ENCODE measurements around the gene PRRX2. TPM values are rescaled to one million over a fixed set of nuclear protein-coding genes. Genes with fewer than 3 reads are reported as not detected.

PRRX2 gene
- total and polyA plus RNA-seq, 2 experiments from 2014 or later = 5.8 to 8.3 TPM

DNA sequence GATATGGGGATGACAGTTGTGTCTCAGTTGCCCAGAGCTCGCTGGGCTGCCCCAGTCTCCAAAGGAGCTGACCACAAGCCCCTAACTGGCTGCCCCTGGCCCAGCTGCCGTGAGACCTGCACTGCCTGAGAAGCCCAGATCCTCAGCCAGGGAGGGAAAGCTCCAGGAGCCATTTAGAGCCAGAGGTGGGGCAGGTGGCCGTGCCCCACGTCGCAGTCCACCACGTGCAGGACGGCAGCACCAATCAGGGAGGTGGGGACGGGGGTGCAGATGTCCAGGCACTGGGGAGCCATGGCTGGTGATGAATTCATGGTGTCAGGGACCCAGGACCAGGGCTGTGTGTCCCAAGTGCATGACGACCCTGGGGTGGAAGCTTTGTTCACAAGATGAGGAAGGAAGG lies 13.4 kb downstream of the PRRX2 start:
- no peak overlapping the region for H2AFZ ChIP-seq
- no peaks in the 10 kb centered on the region; the same call in 1 of the 2 replicates for H3K4me1 ChIP-seq (ENCODE audit: insufficient read depth)
- no peak overlapping the region for H3K4me3 Mint-ChIP-seq
- no peaks in the 10 kb centered on the region for H3K79me2 ChIP-seq (replicated peaks; ENCODE audit: insufficient read depth)
- H3K27ac ChIP-seq (ENCODE audit: low read depth) = no peak overlapping the region
- H3K9me3 Mint-ChIP-seq = no peaks in the 10 kb centered on the region
- no peak overlapping the region for H3K27ac Mint-ChIP-seq
- H3K9me2 ChIP-seq (ENCODE audit: insufficient read depth) = no peaks in the 10 kb centered on the region
- no peaks in the 10 kb centered on the region for H3F3A ChIP-seq (replicated peaks; ENCODE audit: low read depth)
- no peaks in the 10 kb centered on the region for H3K27me3 ChIP-seq (ENCODE audit: insufficient read depth)
- H3K36me3 ChIP-seq (ENCODE audit: insufficient read depth) = no peaks in the 10 kb centered on the region
- no peak overlapping the region for H3K4me3 ChIP-seq
- H3K4me1 Mint-ChIP-seq = peaks cover 8% of the 10 kb centered on the region
- no peak for DNase-seq (ENCODE audit: low spot score)
- TF ChIP-seq, protein P1, sequence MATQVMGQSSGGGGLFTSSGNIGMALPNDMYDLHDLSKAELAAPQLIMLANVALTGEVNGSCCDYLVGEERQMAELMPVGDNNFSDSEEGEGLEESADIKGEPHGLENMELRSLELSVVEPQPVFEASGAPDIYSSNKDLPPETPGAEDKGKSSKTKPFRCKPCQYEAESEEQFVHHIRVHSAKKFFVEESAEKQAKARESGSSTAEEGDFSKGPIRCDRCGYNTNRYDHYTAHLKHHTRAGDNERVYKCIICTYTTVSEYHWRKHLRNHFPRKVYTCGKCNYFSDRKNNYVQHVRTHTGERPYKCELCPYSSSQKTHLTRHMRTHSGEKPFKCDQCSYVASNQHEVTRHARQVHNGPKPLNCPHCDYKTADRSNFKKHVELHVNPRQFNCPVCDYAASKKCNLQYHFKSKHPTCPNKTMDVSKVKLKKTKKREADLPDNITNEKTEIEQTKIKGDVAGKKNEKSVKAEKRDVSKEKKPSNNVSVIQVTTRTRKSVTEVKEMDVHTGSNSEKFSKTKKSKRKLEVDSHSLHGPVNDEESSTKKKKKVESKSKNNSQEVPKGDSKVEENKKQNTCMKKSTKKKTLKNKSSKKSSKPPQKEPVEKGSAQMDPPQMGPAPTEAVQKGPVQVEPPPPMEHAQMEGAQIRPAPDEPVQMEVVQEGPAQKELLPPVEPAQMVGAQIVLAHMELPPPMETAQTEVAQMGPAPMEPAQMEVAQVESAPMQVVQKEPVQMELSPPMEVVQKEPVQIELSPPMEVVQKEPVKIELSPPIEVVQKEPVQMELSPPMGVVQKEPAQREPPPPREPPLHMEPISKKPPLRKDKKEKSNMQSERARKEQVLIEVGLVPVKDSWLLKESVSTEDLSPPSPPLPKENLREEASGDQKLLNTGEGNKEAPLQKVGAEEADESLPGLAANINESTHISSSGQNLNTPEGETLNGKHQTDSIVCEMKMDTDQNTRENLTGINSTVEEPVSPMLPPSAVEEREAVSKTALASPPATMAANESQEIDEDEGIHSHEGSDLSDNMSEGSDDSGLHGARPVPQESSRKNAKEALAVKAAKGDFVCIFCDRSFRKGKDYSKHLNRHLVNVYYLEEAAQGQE (IDR thresholded peaks at IDR 0.05; ENCODE audit: unreplicated experiment) = no peak
- TF ChIP-seq, protein P2, sequence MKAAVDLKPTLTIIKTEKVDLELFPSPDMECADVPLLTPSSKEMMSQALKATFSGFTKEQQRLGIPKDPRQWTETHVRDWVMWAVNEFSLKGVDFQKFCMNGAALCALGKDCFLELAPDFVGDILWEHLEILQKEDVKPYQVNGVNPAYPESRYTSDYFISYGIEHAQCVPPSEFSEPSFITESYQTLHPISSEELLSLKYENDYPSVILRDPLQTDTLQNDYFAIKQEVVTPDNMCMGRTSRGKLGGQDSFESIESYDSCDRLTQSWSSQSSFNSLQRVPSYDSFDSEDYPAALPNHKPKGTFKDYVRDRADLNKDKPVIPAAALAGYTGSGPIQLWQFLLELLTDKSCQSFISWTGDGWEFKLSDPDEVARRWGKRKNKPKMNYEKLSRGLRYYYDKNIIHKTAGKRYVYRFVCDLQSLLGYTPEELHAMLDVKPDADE (IDR thresholded peaks at IDR 0.05) = no peak
- no peak for TF ChIP-seq JUNB (IDR thresholded peaks at IDR 0.05; ENCODE audit: unreplicated experiment)
- peaks cover 7% of the 10 kb centered on the region for H3K27me3 Mint-ChIP-seq (ENCODE audit: insufficient read depth, low read depth, poor library complexity)
- H3K36me3 Mint-ChIP-seq (ENCODE audit: low read depth) = no peaks in the 10 kb centered on the region
- no peak overlapping the region for H3K4me2 ChIP-seq
- no peaks in the 10 kb centered on the region for H4K20me1 ChIP-seq (replicated peaks; ENCODE audit: insufficient read depth)
- ATAC-seq = no peak

DNA sequence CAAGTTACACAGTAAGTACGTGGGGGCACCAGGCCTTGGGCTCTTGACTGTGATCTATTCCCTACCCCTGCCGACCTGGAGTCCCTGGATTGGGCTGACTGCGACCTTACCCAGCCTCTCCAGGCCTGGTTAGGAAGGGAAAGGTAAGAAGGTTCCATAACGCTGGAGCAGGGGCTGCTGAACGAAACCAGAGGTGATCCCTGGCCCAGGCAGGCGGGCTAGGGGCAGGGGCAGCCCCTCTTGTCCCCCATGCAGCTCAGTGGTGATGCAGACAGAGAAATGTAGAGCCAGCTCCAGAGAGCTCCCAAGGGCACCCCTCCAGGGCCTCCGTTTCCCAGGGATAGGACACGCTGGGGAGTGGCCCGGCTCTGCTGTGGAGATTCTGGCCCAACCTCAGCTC lies 14.1 kb downstream of the PRRX2 start:
- no peak for ATAC-seq
- H3K27me3 Mint-ChIP-seq (ENCODE audit: insufficient read depth, low read depth, poor library complexity) = peaks cover 7% of the 10 kb centered on the region
- H3K9me2 ChIP-seq (ENCODE audit: insufficient read depth) = no peaks in the 10 kb centered on the region
- DNase-seq (ENCODE audit: low spot score) = no peak
- H3K9me3 Mint-ChIP-seq = no peaks in the 10 kb centered on the region; the same call in 2 of the 3 replicates
- peaks cover 8% of the 10 kb centered on the region for H3K4me1 Mint-ChIP-seq
- H2AFZ ChIP-seq = no peak overlapping the region
- no peak overlapping the region for H3K4me3 Mint-ChIP-seq
- H3K27ac Mint-ChIP-seq = no peak overlapping the region
- no peak overlapping the region for H3K27ac ChIP-seq (ENCODE audit: low read depth)
- H3K27me3 ChIP-seq (ENCODE audit: insufficient read depth) = no peaks in the 10 kb centered on the region
- H3K4me2 ChIP-seq = no peak overlapping the region
- no peaks in the 10 kb centered on the region for H3K36me3 ChIP-seq (ENCODE audit: insufficient read depth)
- H4K20me1 ChIP-seq (replicated peaks; ENCODE audit: insufficient read depth) = no peaks in the 10 kb centered on the region
- H3K36me3 Mint-ChIP-seq (ENCODE audit: low read depth) = no peaks in the 10 kb centered on the region
- no peak overlapping the region for H3K4me3 ChIP-seq
- H3F3A ChIP-seq (replicated peaks; ENCODE audit: low read depth) = no peaks in the 10 kb centered on the region
- H3K4me1 ChIP-seq (ENCODE audit: insufficient read depth) = no peaks in the 10 kb centered on the region; the same call in 1 of the 2 replicates
- H3K79me2 ChIP-seq (replicated peaks; ENCODE audit: insufficient read depth) = no peaks in the 10 kb centered on the region
- TF ChIP-seq EZH2 (IDR thresholded peaks at IDR 0.05; ENCODE audit: low read depth, unreplicated experiment) (no peak), STAT1 (IDR thresholded peaks at IDR 0.05; ENCODE audit: unreplicated experiment) (no peak), EZH2phosphoT487 (IDR thresholded peaks at IDR 0.05; ENCODE audit: unreplicated experiment) (no peak), CREB1 (CRISPR knock-in tag; IDR thresholded peaks at IDR 0.05; ENCODE audit: low read depth) (no peak)
- TF ChIP-seq, protein P3, sequence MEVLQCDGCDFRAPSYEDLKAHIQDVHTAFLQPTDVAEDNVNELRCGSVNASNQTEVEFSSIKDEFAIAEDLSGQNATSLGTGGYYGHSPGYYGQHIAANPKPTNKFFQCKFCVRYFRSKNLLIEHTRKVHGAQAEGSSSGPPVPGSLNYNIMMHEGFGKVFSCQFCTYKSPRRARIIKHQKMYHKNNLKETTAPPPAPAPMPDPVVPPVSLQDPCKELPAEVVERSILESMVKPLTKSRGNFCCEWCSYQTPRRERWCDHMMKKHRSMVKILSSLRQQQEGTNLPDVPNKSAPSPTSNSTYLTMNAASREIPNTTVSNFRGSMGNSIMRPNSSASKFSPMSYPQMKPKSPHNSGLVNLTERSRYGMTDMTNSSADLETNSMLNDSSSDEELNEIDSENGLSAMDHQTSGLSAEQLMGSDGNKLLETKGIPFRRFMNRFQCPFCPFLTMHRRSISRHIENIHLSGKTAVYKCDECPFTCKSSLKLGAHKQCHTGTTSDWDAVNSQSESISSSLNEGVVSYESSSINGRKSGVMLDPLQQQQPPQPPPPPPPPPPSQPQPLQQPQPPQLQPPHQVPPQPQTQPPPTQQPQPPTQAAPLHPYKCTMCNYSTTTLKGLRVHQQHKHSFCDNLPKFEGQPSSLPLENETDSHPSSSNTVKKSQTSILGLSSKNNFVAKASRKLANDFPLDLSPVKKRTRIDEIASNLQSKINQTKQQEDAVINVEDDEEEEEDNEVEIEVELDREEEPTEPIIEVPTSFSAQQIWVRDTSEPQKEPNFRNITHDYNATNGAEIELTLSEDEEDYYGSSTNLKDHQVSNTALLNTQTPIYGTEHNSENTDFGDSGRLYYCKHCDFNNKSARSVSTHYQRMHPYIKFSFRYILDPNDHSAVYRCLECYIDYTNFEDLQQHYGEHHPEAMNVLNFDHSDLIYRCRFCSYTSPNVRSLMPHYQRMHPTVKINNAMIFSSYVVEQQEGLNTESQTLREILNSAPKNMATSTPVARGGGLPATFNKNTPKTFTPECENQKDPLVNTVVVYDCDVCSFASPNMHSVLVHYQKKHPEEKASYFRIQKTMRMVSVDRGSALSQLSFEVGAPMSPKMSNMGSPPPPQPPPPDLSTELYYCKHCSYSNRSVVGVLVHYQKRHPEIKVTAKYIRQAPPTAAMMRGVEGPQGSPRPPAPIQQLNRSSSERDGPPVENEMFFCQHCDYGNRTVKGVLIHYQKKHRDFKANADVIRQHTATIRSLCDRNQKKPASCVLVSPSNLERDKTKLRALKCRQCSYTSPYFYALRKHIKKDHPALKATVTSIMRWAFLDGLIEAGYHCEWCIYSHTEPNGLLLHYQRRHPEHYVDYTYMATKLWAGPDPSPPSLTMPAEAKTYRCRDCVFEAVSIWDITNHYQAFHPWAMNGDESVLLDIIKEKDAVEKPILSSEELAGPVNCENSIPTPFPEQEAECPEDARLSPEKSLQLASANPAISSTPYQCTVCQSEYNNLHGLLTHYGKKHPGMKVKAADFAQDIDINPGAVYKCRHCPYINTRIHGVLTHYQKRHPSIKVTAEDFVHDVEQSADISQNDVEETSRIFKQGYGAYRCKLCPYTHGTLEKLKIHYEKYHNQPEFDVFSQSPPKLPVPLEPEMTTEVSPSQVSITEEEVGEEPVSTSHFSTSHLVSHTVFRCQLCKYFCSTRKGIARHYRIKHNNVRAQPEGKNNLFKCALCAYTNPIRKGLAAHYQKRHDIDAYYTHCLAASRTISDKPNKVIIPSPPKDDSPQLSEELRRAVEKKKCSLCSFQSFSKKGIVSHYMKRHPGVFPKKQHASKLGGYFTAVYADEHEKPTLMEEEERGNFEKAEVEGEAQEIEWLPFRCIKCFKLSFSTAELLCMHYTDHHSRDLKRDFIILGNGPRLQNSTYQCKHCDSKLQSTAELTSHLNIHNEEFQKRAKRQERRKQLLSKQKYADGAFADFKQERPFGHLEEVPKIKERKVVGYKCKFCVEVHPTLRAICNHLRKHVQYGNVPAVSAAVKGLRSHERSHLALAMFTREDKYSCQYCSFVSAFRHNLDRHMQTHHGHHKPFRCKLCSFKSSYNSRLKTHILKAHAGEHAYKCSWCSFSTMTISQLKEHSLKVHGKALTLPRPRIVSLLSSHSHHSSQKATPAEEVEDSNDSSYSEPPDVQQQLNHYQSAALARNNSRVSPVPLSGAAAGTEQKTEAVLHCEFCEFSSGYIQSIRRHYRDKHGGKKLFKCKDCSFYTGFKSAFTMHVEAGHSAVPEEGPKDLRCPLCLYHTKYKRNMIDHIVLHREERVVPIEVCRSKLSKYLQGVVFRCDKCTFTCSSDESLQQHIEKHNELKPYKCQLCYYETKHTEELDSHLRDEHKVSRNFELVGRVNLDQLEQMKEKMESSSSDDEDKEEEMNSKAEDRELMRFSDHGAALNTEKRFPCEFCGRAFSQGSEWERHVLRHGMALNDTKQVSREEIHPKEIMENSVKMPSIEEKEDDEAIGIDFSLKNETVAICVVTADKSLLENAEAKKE (CRISPR knock-in tag; IDR thresholded peaks at IDR 0.05) = no peak
- TF ChIP-seq, protein P4, sequence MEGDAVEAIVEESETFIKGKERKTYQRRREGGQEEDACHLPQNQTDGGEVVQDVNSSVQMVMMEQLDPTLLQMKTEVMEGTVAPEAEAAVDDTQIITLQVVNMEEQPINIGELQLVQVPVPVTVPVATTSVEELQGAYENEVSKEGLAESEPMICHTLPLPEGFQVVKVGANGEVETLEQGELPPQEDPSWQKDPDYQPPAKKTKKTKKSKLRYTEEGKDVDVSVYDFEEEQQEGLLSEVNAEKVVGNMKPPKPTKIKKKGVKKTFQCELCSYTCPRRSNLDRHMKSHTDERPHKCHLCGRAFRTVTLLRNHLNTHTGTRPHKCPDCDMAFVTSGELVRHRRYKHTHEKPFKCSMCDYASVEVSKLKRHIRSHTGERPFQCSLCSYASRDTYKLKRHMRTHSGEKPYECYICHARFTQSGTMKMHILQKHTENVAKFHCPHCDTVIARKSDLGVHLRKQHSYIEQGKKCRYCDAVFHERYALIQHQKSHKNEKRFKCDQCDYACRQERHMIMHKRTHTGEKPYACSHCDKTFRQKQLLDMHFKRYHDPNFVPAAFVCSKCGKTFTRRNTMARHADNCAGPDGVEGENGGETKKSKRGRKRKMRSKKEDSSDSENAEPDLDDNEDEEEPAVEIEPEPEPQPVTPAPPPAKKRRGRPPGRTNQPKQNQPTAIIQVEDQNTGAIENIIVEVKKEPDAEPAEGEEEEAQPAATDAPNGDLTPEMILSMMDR (conservative IDR thresholded peaks at IDR 0.05; ENCODE audit: low read depth in 2 of 2) = no peak

All from GM23338 (cell line).